ENCODE results near the gene SPACA4.
A peak's percentile ranks its signal among the peaks of the same experiment; 100 is the strongest.

The SPACA4 gene

DNA sequence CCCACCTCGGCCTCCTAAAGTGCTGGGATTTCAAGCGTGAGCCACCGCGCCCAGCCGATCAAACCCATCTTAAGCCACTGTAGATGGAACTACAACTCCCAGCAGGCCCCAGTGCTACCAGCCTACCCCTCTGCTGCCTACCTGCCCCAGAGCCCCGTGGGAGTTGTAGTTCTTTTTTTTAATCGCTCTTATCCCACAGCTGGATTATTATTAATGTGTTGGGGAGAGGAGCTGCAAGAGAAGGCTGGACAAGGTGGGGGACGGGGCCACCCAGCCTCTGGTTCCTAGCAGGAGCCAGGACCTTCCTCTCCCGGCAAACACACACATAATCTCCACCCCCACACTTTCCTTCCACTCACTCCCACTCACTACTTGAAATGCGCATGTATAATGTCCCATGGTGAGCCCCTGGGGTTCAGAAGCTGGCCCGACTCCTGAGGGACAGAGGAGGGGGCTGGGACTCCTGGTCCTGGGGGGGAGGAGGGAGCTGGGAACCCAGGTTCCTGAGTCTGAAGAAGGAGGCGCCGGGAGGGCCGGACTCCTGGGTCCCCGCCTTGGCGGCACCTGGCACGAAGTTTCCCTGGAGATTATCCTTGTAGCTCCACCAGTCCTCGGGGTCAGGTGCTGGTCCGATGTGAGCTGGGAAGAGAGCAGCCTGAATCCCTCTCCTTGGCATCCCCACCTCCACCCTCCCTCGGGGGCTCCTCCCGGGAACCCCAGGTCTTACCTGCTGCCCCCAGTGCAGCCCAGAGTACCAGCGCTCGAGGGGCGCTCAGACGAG is 38.5 kb downstream of the SPACA4 start:
- CTCF ChIA-PET: interaction anchor here (0.6 to 1.2 kb wide), 10 partner anchors 30 to 231 kb away, joined by 3 to 5 read pairs (median 4); no protein-coding TSS in a partner anchor
- POLR2A ChIA-PET: interaction anchor here (0.8 to 3.0 kb wide), 18 partner anchors 8 to 227 kb away, joined by 3 to 9 read pairs (median 4); partner anchors contain the start of genes DBP, PPP1R15A, RPL18 and SPHK2
- DNase-seq (ENCODE audit: extremely low spot score): peak; percentile 62
- TF ChIP-seq ZNF384 (IDR thresholded peaks at IDR 0.05): no peak
- peak; percentile 84 for TF ChIP-seq L3MBTL2 (conservative IDR thresholded peaks at IDR 0.05)

DNA sequence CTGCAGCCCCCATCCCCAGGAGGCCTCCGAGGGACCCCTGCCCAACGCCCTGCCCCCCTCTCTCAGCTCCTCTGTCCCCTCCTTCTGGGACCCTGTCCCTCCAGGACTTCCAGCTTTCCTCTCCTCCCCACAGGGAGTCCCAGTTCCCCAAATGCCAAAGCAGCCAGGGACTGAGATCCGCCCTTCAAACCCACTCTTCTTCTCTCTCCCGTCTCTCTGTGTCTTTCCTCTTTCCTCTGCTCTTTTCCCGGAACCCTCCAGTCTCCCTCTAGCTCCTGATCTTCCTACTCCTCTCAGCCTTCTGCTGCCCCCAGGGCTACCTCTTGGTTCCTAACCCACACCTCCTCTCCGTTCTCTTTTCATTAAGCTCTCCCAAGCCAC is 39.1 kb downstream of the SPACA4 start:
- no peak for DNase-seq (ENCODE audit: extremely low spot score)
- no peak for TF ChIP-seq HDGF (IDR thresholded peaks at IDR 0.05; ENCODE audit: borderline replicate concordance)
- no peak for TF ChIP-seq SUZ12 (IDR thresholded peaks at IDR 0.05)
- no peak for TF ChIP-seq FOXK2 (IDR thresholded peaks at IDR 0.05)
- TF ChIP-seq NFRKB (IDR thresholded peaks at IDR 0.05): no peak
- TF ChIP-seq ZNF384 (IDR thresholded peaks at IDR 0.05): no peak
- no peak for TF ChIP-seq TARDBP (IDR thresholded peaks at IDR 0.05)
- no peak for TF ChIP-seq FOXM1 (IDR thresholded peaks at IDR 0.05; ENCODE audit: borderline replicate concordance)
- TF ChIP-seq, protein P1, sequence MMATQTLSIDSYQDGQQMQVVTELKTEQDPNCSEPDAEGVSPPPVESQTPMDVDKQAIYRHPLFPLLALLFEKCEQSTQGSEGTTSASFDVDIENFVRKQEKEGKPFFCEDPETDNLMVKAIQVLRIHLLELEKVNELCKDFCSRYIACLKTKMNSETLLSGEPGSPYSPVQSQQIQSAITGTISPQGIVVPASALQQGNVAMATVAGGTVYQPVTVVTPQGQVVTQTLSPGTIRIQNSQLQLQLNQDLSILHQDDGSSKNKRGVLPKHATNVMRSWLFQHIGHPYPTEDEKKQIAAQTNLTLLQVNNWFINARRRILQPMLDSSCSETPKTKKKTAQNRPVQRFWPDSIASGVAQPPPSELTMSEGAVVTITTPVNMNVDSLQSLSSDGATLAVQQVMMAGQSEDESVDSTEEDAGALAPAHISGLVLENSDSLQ (IDR thresholded peaks at IDR 0.05): no peak
- no peak for TF ChIP-seq FOXA1 (IDR thresholded peaks at IDR 0.05)
- no peak for TF ChIP-seq CTBP1 (IDR thresholded peaks at IDR 0.05; ENCODE audit: borderline replicate concordance)
- no peak for TF ChIP-seq ARNT (IDR thresholded peaks at IDR 0.05)
- TF ChIP-seq BHLHE40 (IDR thresholded peaks at IDR 0.05; ENCODE audit: borderline replicate concordance): no peak
- no peak for TF ChIP-seq LEF1 (IDR thresholded peaks at IDR 0.05; ENCODE audit: borderline replicate concordance)
- no peak for TF ChIP-seq L3MBTL2 (conservative IDR thresholded peaks at IDR 0.05)
- no peak for TF ChIP-seq ELF4 (IDR thresholded peaks at IDR 0.05)
- TF ChIP-seq SP1 (IDR thresholded peaks at IDR 0.05): no peak
- ChIA-PET POLR2A (interaction anchor here (0.5 to 3.0 kb wide), 24 partner anchors 9 to 227 kb away, joined by 3 to 9 read pairs (median 4); partner anchors contain the start of genes DBP, IZUMO1, PPP1R15A and RPL18), CTCF (interaction anchor here (0.6 to 1.2 kb wide), 9 partner anchors 30 to 197 kb away, joined by 3 to 4 read pairs (median 3); no protein-coding TSS in a partner anchor)

DNA sequence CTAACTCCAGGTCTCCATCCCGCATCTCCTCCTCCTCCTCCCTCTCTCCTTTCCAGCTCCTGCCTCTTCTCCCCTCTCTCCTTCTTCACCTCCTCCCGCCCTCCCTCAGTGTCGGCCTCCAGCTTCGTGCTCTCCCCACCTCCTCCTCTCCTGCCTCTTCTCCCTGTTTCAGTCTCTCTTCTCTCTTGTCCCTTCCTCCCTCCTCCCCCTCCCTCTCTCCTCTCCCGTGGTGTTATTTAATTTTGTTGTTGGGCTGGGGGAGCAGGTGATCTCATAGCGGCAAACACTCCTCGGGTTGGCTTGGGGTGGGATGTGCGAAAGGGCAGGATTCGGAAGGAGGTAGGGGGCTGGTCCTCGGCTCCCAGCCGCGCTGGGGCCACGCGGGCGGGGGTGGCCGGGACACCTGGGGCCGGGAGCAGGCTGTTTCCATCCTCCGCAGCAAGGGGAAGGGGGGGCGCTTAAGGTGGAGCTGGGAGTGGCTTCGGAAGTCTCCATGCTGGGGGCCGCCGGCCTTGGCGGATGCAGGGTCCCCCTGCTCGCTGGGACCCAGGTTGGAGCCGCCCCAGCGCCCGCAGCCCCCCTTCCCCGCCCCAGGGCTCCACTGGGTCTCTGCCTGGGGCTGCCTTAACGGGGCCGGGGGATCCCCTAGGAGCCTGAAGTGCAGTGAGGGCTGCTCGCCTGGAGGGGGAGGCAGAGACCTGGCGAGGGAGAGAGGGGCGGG is 39.6 kb downstream of the SPACA4 start, which contains the start of gene CA11:
TSS of gene CA11 (minus strand) at position 187 of the 721 bp plus-strand sequence. CDS start 555 bp downstream, outside the sequence.
- POLR2A ChIA-PET: interaction anchor here (0.5 to 3.0 kb wide), 24 partner anchors 9 to 226 kb away, joined by 3 to 9 read pairs (median 4); partner anchors contain the start of genes DBP, IZUMO1, PPP1R15A and RPL18
- CTCF ChIA-PET: interaction anchor here (0.6 to 1.2 kb wide), 8 partner anchors 30 to 197 kb away, joined by 3 to 4 read pairs (median 4); no protein-coding TSS in a partner anchor
- TF ChIP-seq L3MBTL2 (conservative IDR thresholded peaks at IDR 0.05): peak; percentile 79
- TF ChIP-seq NFRKB (IDR thresholded peaks at IDR 0.05): no peak
- peak; percentile 86 for DNase-seq (ENCODE audit: extremely low spot score)

DNA sequence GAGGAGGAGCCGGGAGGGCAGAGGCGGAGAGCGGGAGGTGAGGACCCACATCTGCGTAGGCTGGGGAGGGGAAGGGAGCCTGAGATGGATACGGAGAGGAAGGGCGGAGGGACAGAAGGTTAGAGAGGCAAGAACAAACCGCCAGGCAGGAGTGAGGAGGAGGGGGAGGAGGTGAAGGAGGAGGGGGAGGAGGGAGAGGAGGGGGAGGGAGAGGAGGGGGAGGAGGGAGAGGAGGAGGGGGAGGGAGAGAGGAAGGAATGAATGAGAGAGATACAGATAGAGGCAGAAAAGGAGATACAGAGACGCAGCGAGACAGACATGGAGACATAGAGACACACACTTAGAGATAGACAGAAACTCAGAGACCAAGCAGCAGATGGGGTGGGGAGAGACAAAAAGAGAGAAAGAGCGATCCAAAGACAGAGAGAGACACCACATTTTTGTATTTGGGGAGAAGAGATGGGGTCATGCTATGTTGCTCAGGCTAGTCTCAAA is 40.2 kb downstream of the SPACA4 start:
- ChIA-PET CTCF (no interaction called here), POLR2A (interaction anchor here (0.7 to 2.4 kb wide), 9 partner anchors 10 to 225 kb away, joined by 3 to 7 read pairs (median 6); partner anchors contain the start of genes DBP, IZUMO1, PPP1R15A and RPL18)
- TF ChIP-seq ARNT (IDR thresholded peaks at IDR 0.05) (no peak), ZNF384 (IDR thresholded peaks at IDR 0.05) (no peak), HDGF (IDR thresholded peaks at IDR 0.05; ENCODE audit: borderline replicate concordance) (no peak), BHLHE40 (IDR thresholded peaks at IDR 0.05; ENCODE audit: borderline replicate concordance) (no peak)
- DNase-seq (ENCODE audit: extremely low spot score): no peak

DNA sequence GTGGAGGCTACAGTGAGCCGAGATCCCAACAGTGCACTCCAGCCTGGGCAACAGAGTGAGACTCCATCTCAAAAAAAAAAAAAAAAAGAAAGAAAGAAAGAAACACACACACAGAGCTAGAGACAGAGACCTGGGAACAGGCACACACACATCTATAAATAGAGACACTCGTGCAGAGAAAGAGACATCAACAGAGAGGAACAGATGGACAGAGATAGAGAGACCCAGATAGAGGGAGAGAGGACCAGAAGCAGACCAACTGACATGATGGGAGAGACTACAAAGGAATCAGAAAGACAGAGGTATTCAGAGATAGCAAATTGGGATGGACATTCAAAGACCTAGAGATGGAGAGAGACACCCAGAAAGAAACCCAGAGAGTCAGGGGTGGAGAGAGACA is 41.6 kb downstream of the SPACA4 start:
- no peak for TF ChIP-seq CTBP1 (IDR thresholded peaks at IDR 0.05; ENCODE audit: borderline replicate concordance)
- no peak for TF ChIP-seq FOXK2 (IDR thresholded peaks at IDR 0.05)
- TF ChIP-seq NFRKB (IDR thresholded peaks at IDR 0.05): no peak
- TF ChIP-seq HDGF (IDR thresholded peaks at IDR 0.05; ENCODE audit: borderline replicate concordance): no peak
- no peak for TF ChIP-seq ZNF384 (IDR thresholded peaks at IDR 0.05)
- no peak for TF ChIP-seq ARNT (IDR thresholded peaks at IDR 0.05)
- no peak for TF ChIP-seq LEF1 (IDR thresholded peaks at IDR 0.05; ENCODE audit: borderline replicate concordance)
- TF ChIP-seq, protein P1 (IDR thresholded peaks at IDR 0.05): no peak
- no peak for TF ChIP-seq SUZ12 (IDR thresholded peaks at IDR 0.05)
- no peak for TF ChIP-seq BHLHE40 (IDR thresholded peaks at IDR 0.05; ENCODE audit: borderline replicate concordance)
- no peak for TF ChIP-seq FOXM1 (IDR thresholded peaks at IDR 0.05; ENCODE audit: borderline replicate concordance)
- TF ChIP-seq ELF4 (IDR thresholded peaks at IDR 0.05): no peak
- TF ChIP-seq SP1 (IDR thresholded peaks at IDR 0.05): no peak
- no peak for TF ChIP-seq L3MBTL2 (conservative IDR thresholded peaks at IDR 0.05)
- no peak for TF ChIP-seq TARDBP (IDR thresholded peaks at IDR 0.05)
- no peak for TF ChIP-seq FOXA1 (IDR thresholded peaks at IDR 0.05)
- no peak for DNase-seq (ENCODE audit: extremely low spot score)
- CTCF ChIA-PET: no interaction called here
- POLR2A ChIA-PET: no interaction called here

DNA sequence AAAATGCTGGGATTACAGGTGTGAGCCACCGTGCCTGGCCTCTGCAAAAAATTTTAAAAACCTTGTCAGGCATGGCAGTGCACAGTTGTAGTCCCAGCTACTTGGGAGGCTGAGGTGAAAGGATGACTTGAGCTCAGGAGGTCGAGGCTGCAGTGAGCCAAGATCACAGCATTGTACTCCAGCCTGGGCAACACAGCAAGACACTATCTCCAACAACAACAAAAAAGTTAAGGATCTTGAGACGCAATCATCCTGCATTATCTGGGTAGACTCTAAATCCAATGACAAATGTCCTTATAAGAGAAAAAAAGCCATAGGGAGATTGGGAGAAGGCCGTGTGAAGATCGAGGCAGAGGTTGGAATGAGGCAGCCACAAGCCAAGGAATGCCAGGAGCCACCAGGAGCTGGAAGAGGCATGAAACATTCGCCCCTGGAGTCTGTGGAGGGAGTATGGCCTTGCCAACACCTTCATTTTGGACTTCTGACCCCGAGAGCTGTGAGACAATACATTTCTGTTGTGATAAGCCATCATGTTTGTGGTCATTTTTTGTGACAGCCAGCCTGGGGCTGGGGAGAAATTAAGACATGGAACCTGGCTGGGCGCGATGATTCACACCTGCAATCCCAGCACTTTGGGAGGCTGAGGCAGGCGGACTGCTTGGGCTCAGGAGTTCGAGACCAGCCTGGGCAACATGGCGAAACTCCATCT is 44.6 kb downstream of the SPACA4 start:
- no peak for TF ChIP-seq ELF4 (IDR thresholded peaks at IDR 0.05)
- no peak for TF ChIP-seq L3MBTL2 (conservative IDR thresholded peaks at IDR 0.05)
- TF ChIP-seq FOXA1 (IDR thresholded peaks at IDR 0.05): no peak
- TF ChIP-seq SUZ12 (IDR thresholded peaks at IDR 0.05): no peak
- no peak for TF ChIP-seq TARDBP (IDR thresholded peaks at IDR 0.05)
- TF ChIP-seq NFRKB (IDR thresholded peaks at IDR 0.05): no peak
- CTCF ChIA-PET: no interaction called here
- DNase-seq (ENCODE audit: extremely low spot score): no peak
- POLR2A ChIA-PET: no interaction called here

Measured in HEK293T (cell line).